Activated B cell treated with CpG ODN at 0.5 μM for 24 hours (primary cell): Measurements from ENCODE around the gene CDCA7. TPM values are rescaled to one million over a fixed set of nuclear protein-coding genes. Genes with fewer than 3 reads are reported as not detected.

Experiments used
- ATAC-seq: fragments of 200-7000 bp; cut with Tn5 transposase; one replicate; pipeline ENCODE4 v1.10.0; 2021; ENCODE audit warnings: low read depth, mild to moderate bottlenecking, moderate library complexity
- CTCF ChIA-PET: fragments of 350-600 bp; sonication (Branson Sonifier 250); formaldehyde crosslinking; loops from one replicate; lab custom pipeline; 2021; ENCODE audit warnings: antibody characterized with exemption; lab: Charles Lee
- POLR2A ChIA-PET: fragments of 350-600 bp; sonication (Branson Sonifier 250); formaldehyde crosslinking; loops from one replicate; lab custom pipeline; 2021; ENCODE audit warnings: antibody characterized with exemption; lab: Charles Lee
- DNase-seq: peaks from one replicate; pipeline ENCODE4 v3.0.0; 2022
- H3K27ac Mint-ChIP-seq: one replicate; pipeline ENCODE4 v1.8.0; 2020; ENCODE audit warnings: mixed read lengths
- H3K27me3 Mint-ChIP-seq: one replicate; pipeline ENCODE4 v1.8.0; 2021; ENCODE audit warnings: mixed read lengths
- H3K36me3 Mint-ChIP-seq: one replicate; pipeline ENCODE4 v1.8.0; 2021; ENCODE audit warnings: low read depth, mixed read lengths
- H3K4me1 Mint-ChIP-seq: one replicate; pipeline ENCODE4 v1.8.0; 2021; ENCODE audit warnings: mixed read lengths
- H3K4me3 Mint-ChIP-seq: one replicate; pipeline ENCODE4 v1.8.0; 2020; ENCODE audit warnings: mild to moderate bottlenecking, mixed read lengths
- H3K9me3 Mint-ChIP-seq: one replicate; pipeline ENCODE4 v1.8.0; 2020; ENCODE audit warnings: mixed read lengths
- CTCF ChIP-seq: fragments of 200-600 bp; IDR thresholded peaks from one replicate; pipeline ENCODE4 v1.8.0; 2022; ENCODE audit warnings: antibody characterized with exemption, mild to moderate bottlenecking
- intact Hi-C: fragments of 100-400 bp; cut with micrococcal nuclease; formaldehyde crosslinking; loops from one replicate; pipeline ENCODE4 v1.15.1; 2024
- total RNA-seq: library from RNA; stranded (reverse); gene quantifications from 2 replicates; pipeline ENCODE4 v1.2.3, GENCODE V29; 2022

Gene CDCA7
- total RNA-seq, 1 donor from 2014 or later = 6.3 TPM

- Mint-ChIP-seq H3K27ac (no peak overlapping the region), H3K4me1 (peaks cover 33% of the 10 kb centered on the region), H3K36me3 (no peaks in the 10 kb centered on the region), H3K4me3 (no peak overlapping the region), H3K9me3 (no peaks in the 10 kb centered on the region), H3K27me3 (peaks cover 22% of the 10 kb centered on the region)
- DNase-seq (no peak), ATAC-seq (no peak)
- ChIA-PET CTCF (no interaction called here), POLR2A (no interaction called here)
- no peak for TF ChIP-seq CTCF
- intact Hi-C loops = loop anchor here (5.0 to 10.0 kb wide), 4 partner anchors 70 to 890 kb away; partner anchors contain the start of genes MAP3K20, OLA1 and PDK1
Measured at GRCh38 chr2:173357346-173357745, 2.7 kb downstream of the CDCA7 start.

- Mint-ChIP-seq H3K27me3 (peaks cover 15% of the 10 kb centered on the region), H3K9me3 (no peaks in the 10 kb centered on the region), H3K4me1 (peaks cover 31% of the 10 kb centered on the region), H3K4me3 (no peak overlapping the region), H3K36me3 (no peaks in the 10 kb centered on the region), H3K27ac (no peak overlapping the region)
- intact Hi-C loops = loop anchor here (5.0 to 10.0 kb wide), 4 partner anchors 71 to 889 kb away; partner anchors contain the start of genes MAP3K20, OLA1 and PDK1
- no peak for DNase-seq
- ChIA-PET CTCF (interaction anchor here (1.5 kb wide), 1 partner anchor 43 kb away, joined by 3 read pairs; no protein-coding TSS in a partner anchor), POLR2A (interaction anchor here (0.7 kb wide), 1 partner anchor 355 kb away, joined by 7 read pairs; no protein-coding TSS in a partner anchor)
- TF ChIP-seq CTCF = no peak
- ATAC-seq = no peak
Measured at GRCh38 chr2:173358616-173359015, 3.9 kb downstream of the CDCA7 start.

- no peaks in the 10 kb centered on the region for H3K36me3 Mint-ChIP-seq
- no peak for TF ChIP-seq CTCF
- peaks cover 10% of the 10 kb centered on the region for H3K27me3 Mint-ChIP-seq
- POLR2A ChIA-PET = no interaction called here
- peak overlapping the region; percentile 38 for H3K4me3 Mint-ChIP-seq
- intact Hi-C loops = loop anchor here (5.0 to 10.0 kb wide), 4 partner anchors 72 to 888 kb away; partner anchors contain the start of genes MAP3K20, OLA1 and PDK1
- ATAC-seq = no peak
- no peak overlapping the region for H3K27ac Mint-ChIP-seq
- H3K9me3 Mint-ChIP-seq = no peaks in the 10 kb centered on the region
- CTCF ChIA-PET = interaction anchor here (1.5 kb wide), 1 partner anchor 42 kb away, joined by 3 read pairs; no protein-coding TSS in a partner anchor
- H3K4me1 Mint-ChIP-seq = peaks cover 26% of the 10 kb centered on the region
- no peak for DNase-seq
Measured at GRCh38 chr2:173359231-173359630, 4.6 kb downstream of the CDCA7 start.

GRCh38 chr2:173370198-173370597, 15.5 kb downstream of the CDCA7 start:
- ATAC-seq (no peak), DNase-seq (no peak)
- Mint-ChIP-seq H3K36me3 (no peaks in the 10 kb centered on the region), H3K9me3 (no peaks in the 10 kb centered on the region), H3K4me3 (no peak overlapping the region), H3K27me3 (no peaks in the 10 kb centered on the region), H3K4me1 (peaks cover 7% of the 10 kb centered on the region), H3K27ac (peak overlapping the region; percentile 6)
- intact Hi-C loops = no loop called here
- no peak for TF ChIP-seq CTCF
- POLR2A ChIA-PET = no interaction called here
- CTCF ChIA-PET = no interaction called here

- H3K4me3 Mint-ChIP-seq = no peak overlapping the region
- intact Hi-C loops = no loop called here
- ATAC-seq (no peak), DNase-seq (no peak)
- ChIA-PET POLR2A (no interaction called here), CTCF (no interaction called here)
- no peaks in the 10 kb centered on the region for H3K36me3 Mint-ChIP-seq
- H3K27ac Mint-ChIP-seq = no peak overlapping the region
- TF ChIP-seq CTCF = no peak
- peaks cover 7% of the 10 kb centered on the region for H3K4me1 Mint-ChIP-seq
- H3K27me3 Mint-ChIP-seq = no peaks in the 10 kb centered on the region
- H3K9me3 Mint-ChIP-seq = no peaks in the 10 kb centered on the region
Measured at GRCh38 chr2:173371023-173371422, 16.4 kb downstream of the CDCA7 start.
